IPS DF 4.7 (cell line): ENCODE data around the gene LGALS7.

Source experiments
- DNase-seq: peaks from one replicate; pipeline ENCODE4 v3.0.0-alpha.2; 2013; ENCODE audit warnings: low spot score; ENCODE audit errors: extremely low read depth

Gene LGALS7

GRCh38 chr19:38727868-38728660, 45.3 kb downstream of the LGALS7 start:
- no peak for DNase-seq

DNA sequence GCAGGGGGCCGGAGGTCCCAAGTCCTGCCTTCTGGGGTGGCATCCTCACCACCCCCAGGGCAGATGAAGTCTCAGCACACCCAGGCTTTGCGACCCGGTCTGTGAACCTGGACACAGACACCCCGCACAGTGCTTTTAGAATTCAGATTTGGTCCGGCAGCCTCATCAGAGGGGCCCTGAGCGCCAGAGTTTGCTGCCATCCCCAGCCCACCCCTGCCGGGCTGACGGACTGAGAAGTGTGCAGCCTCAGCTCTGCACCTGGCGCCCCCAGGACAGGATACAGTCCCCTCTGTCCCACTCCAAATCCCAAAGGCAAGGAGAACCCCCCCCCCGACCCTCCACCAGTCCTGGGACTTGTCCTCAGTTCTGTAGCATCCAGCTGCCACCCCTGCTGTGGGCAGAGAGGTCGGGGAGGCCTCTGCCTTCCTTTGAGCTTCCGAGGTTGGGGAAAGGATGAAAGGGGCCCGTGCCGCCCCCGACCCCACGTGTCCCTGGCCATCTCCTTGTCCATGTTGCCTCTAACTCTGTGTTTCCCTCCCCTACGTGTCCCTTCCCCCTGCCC, 45.9 kb downstream of the LGALS7 start:
- no peak for DNase-seq

DNA sequence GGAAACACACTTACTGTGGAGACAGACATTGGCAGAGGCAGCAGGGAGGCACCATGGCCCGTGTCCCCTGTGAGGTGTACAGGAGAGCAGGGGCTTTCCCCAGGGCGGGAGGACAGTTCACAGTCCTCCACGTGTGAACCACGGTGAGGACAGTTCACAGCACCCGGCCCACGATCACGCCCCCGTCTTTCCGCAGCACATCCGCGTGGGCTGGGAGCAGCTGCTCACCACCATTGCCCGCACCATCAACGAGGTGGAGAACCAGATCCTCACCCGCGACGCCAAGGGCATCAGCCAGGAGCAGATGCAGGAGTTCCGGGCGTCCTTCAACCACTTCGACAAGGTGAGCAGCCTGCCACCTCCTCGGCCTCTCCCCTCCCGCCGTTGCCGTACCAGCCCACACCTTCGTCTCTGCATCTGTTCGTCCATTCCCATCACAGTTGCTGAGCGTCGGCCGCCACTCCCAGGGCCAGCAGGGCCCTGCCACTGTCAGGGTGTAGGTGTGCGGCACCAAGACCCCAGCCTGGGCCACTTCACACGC, 46.5 kb downstream of the LGALS7 start:
- DNase-seq: no peak

GRCh38 chr19:38726284-38726673, 47.0 kb downstream of the LGALS7 start:
- DNase-seq: no peak

- no peak for DNase-seq
These were observed 47.6 kb downstream of the LGALS7 start for GRCh38 chr19:38725469-38726283.

DNA sequence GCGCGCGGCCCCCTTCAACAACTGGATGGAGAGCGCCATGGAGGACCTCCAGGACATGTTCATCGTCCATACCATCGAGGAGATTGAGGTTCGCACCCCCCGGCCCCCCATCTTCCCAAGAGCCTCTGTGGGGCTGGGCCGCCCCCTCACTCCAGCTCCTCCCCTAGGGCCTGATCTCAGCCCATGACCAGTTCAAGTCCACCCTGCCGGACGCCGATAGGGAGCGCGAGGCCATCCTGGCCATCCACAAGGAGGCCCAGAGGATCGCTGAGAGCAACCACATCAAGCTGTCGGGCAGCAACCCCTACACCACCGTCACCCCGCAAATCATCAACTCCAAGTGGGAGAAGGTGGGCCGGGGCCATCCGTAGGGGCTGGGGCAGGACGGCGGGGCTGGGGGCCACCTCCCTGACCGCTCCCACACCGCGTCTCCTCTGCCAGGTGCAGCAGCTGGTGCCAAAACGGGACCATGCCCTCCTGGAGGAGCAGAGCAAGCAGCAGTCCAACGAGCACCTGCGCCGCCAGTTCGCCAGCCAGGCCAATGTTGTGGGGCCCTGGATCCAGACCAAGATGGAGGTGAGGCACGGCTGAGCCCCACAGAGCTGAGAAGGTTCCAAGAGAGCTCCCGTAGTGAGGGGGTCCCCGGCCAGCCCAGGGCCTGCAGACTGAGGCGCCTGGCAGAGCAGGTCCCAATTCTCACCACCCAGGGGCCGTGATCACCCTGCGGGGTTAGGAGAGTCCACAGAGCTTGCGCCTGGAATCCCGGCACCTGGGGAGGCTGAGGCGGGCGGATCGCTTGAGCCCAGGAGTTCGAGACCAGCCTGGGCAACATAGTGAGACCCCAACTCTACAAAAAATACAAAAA, 49.1 kb downstream of the LGALS7 start:
- no peak for DNase-seq

DNA sequence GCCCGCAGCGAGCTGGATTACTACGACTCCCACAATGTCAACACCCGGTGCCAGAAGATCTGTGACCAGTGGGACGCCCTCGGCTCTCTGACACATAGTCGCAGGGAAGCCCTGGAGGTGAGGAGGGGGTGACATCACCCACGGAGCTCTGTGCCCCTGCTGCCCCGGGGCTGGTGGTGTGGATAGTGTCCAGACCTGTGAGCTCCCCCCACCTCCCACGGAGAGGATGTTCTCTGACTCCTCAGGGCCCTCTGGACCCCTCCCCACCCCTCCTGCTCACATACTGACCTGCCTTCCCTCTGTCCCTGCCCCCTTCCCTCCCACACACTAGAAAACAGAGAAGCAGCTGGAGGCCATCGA, 49.7 kb downstream of the LGALS7 start:
- no peak for DNase-seq

GRCh38 chr19:38722947-38723605, 50.2 kb downstream of the LGALS7 start:
- no peak for DNase-seq

DNA sequence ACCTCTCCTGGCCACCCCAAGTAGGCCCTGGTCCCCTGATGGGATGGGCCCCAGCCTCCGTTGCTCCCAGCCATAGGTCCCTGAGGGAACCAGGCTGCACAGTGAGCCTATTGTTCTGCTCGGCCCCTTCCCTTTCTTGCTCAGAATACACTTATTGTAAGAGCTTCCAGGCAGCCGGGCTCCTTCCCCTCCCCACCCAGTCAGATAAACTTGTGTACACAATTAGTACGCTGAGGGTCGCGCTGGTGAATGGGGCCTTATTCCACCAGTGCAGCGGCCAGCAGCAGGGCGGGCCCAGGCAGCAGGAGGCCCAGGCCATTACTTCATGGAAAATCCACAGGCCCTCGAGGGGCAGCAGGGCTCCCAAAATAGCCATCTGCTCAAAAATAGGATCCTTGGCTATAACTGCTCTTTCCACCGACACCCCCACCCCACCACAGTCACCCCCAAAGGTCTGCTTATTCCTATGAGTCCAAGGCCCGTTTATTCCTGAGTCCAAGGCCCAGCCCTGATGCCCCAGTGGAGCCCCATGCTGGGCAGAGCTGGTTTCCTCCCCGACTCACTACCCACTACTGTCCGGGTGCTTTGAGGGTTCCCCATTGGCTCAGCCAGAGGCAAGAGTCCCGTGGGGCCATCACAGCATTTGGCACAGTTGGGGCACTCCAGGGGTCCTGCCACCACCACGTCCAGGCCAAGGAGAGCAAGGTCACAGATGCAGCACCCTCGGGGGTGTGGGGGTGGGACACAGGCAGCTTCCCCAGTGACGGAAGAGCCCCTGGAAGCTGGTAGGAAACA, 51.1 kb downstream of the LGALS7 start:
- no peak for DNase-seq

- no peak for DNase-seq
These were observed 51.8 kb downstream of the LGALS7 start for GRCh38 chr19:38721496-38721895.
